ENCODE results near the gene TJP2. TPM values are rescaled to one million over a fixed set of nuclear protein-coding genes. Genes with fewer than 3 reads are reported as not detected.

Gene TJP2
- total and polyA plus RNA-seq, 10 of the 15 experiments (the other 5 are each of a cell fraction or from before 2014, with no cell fraction given), result 6.4 to 59.9 (median 29.7) TPM

DNA sequence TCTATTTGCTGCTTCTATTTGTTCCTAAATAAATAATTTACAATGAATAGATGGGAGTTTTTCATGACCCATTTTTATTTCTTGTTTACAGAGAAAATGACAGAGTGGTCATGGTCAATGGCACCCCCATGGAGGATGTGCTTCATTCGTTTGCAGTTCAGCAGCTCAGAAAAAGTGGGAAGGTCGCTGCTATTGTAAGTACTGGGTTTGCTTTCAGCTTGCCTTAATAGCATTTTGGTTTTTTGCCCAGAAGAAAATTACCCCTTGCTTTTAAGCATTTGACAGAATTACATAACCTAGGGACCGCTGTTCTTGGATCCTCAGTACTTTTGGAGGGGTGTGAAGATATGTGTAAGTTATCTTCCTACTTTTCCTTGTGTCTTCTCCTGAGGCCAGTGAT lies 44.1 kb downstream of the TJP2 start (continued):
- TF ChIP-seq, protein P1, sequence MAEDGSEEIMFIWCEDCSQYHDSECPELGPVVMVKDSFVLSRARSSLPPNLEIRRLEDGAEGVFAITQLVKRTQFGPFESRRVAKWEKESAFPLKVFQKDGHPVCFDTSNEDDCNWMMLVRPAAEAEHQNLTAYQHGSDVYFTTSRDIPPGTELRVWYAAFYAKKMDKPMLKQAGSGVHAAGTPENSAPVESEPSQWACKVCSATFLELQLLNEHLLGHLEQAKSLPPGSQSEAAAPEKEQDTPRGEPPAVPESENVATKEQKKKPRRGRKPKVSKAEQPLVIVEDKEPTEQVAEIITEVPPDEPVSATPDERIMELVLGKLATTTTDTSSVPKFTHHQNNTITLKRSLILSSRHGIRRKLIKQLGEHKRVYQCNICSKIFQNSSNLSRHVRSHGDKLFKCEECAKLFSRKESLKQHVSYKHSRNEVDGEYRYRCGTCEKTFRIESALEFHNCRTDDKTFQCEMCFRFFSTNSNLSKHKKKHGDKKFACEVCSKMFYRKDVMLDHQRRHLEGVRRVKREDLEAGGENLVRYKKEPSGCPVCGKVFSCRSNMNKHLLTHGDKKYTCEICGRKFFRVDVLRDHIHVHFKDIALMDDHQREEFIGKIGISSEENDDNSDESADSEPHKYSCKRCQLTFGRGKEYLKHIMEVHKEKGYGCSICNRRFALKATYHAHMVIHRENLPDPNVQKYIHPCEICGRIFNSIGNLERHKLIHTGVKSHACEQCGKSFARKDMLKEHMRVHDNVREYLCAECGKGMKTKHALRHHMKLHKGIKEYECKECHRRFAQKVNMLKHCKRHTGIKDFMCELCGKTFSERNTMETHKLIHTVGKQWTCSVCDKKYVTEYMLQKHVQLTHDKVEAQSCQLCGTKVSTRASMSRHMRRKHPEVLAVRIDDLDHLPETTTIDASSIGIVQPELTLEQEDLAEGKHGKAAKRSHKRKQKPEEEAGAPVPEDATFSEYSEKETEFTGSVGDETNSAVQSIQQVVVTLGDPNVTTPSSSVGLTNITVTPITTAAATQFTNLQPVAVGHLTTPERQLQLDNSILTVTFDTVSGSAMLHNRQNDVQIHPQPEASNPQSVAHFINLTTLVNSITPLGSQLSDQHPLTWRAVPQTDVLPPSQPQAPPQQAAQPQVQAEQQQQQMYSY (CRISPR knock-in tag; IDR thresholded peaks at IDR 0.05), result no peak
- TF ChIP-seq IKZF1 (conservative IDR thresholded peaks at IDR 0.05), result no peak
- TF ChIP-seq CREB1 (IDR thresholded peaks at IDR 0.05; ENCODE audit: low read depth), result no peak
- no peak for TF ChIP-seq KDM1A (IDR thresholded peaks at IDR 0.05; ENCODE audit: borderline replicate concordance)
- TF ChIP-seq, protein P2, sequence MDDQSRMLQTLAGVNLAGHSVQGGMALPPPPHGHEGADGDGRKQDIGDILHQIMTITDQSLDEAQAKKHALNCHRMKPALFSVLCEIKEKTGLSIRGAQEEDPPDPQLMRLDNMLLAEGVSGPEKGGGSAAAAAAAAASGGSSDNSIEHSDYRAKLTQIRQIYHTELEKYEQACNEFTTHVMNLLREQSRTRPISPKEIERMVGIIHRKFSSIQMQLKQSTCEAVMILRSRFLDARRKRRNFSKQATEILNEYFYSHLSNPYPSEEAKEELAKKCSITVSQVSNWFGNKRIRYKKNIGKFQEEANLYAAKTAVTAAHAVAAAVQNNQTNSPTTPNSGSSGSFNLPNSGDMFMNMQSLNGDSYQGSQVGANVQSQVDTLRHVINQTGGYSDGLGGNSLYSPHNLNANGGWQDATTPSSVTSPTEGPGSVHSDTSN (IDR thresholded peaks at IDR 0.05; ENCODE audit: insufficient replicate concordance, low read depth, low read length), result no peak
- TF ChIP-seq, protein P3, sequence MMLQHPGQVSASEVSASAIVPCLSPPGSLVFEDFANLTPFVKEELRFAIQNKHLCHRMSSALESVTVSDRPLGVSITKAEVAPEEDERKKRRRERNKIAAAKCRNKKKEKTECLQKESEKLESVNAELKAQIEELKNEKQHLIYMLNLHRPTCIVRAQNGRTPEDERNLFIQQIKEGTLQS (IDR thresholded peaks at IDR 0.05; ENCODE audit: borderline replicate concordance, extremely low read depth, low read depth, low read length), result no peak
- TF ChIP-seq POLR2AphosphoS2 (IDR thresholded peaks at IDR 0.05; ENCODE audit: low read depth, low read length), result no peak
- TF ChIP-seq SUPT20H (IDR thresholded peaks at IDR 0.05; ENCODE audit: borderline replicate concordance, control insufficient read depth, low read depth, low read length), result no peak
- no peak for TF ChIP-seq TARDBP (IDR thresholded peaks at IDR 0.05; ENCODE audit: borderline replicate concordance)
- no peak for TF ChIP-seq GATAD2B (conservative IDR thresholded peaks at IDR 0.05; ENCODE audit: low read depth)
- TF ChIP-seq, protein P4, sequence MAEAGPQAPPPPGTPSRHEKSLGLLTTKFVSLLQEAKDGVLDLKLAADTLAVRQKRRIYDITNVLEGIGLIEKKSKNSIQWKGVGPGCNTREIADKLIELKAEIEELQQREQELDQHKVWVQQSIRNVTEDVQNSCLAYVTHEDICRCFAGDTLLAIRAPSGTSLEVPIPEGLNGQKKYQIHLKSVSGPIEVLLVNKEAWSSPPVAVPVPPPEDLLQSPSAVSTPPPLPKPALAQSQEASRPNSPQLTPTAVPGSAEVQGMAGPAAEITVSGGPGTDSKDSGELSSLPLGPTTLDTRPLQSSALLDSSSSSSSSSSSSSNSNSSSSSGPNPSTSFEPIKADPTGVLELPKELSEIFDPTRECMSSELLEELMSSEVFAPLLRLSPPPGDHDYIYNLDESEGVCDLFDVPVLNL (IDR thresholded peaks at IDR 0.05; ENCODE audit: low read depth, low read length), result no peak
- TF ChIP-seq SIN3A (IDR thresholded peaks at IDR 0.05; ENCODE audit: low read depth, low read length), result no peak
- TF ChIP-seq HDGF (IDR thresholded peaks at IDR 0.05), result no peak
- no peak for TF ChIP-seq EZH2 (IDR thresholded peaks at IDR 0.05; ENCODE audit: borderline replicate concordance, control insufficient read depth, low read depth, low read length)
- no peak for TF ChIP-seq TCF3 (IDR thresholded peaks at IDR 0.05; ENCODE audit: borderline replicate concordance, insufficient read depth, low read depth, low read length)

Measured in GM12878 (cell line).